Adrenal gland (tissue), 12 donors: ENCODE data around the gene UNC79. TPM values are rescaled to one million over a fixed set of nuclear protein-coding genes. Genes with fewer than 3 reads are reported as not detected.
A peak's percentile ranks its signal among the peaks of the same experiment; 100 is the strongest.

Experiments
- DNase-seq, 7 donors: peaks; one replicate each; pipeline ENCODE4 v3.0.0-alpha.2; 2019 to 2020
- H3K27ac ChIP-seq, 5 donors: fragments of 200-600 bp; sonication (generic) in 4 of 5; 1 replicate in 3 of 5; 2 replicates in 2 of 5; pipeline versions ENCODE4 v1.5.1 to v1.8.0; 2016 to 2020; ENCODE audit warnings: mild to moderate bottlenecking in 1 of 5
- H3K27me3 ChIP-seq: fragments of 200-600 bp; 2 replicates; pipeline ENCODE4 v1.8.0; 2021
- H3K36me3 ChIP-seq, 2 donors: fragments of 200-600 bp; replicated peaks in 1 of 2; 1 replicate in 1 of 2; 2 replicates in 1 of 2; pipeline versions ENCODE4 v1.5.1 to v1.8.0; 2018 to 2022
- H3K4me1 ChIP-seq, 2 donors: fragments of 200-600 bp; replicated peaks in 1 of 2; 1 replicate in 1 of 2; 2 replicates in 1 of 2; pipeline versions ENCODE4 v1.5.1 to v1.8.0; 2018 to 2021
- H3K4me3 ChIP-seq, 4 donors: fragments of 200-600 bp; sonication (generic) in 3 of 4; one replicate each; pipeline ENCODE4 v1.5.1; 2016 to 2018
- H3K9me3 ChIP-seq, 3 donors: fragments of 200-600 bp; sonication (generic) in 1 of 3; replicated peaks in 1 of 3; 1 replicate in 2 of 3; 2 replicates in 1 of 3; pipeline versions ENCODE4 v1.5.1 to v1.8.0; 2016 to 2021
- POLR2A ChIP-seq, 2 donors: fragments of 450-650 bp; IDR thresholded peaks; one replicate each; pipeline ENCODE4 v1.6.1; 2017; ENCODE audit warnings: antibody characterized with exemption in 2 of 2, mild to moderate bottlenecking in 2 of 2, moderate library complexity in 1 of 2
- WGBS, 4 donors: extraction: QIAGEN DNeasy Blood & Tissue Kit in 2 of 4; methylation state at CpG; one replicate each; pipeline versions ENCODE4 v1.1.5 to v1.1.7; 2013 to 2017; 5-methylcytosine and 5-hydroxymethylcytosine counted together
- intact Hi-C, 2 donors: fragments of 100-400 bp; cut with DNase I; formaldehyde crosslinking; loops; one replicate each; pipeline versions ENCODE4 v1.14.1 to v1.15.0; 2022 to 2023
- polyA plus RNA-seq, 3 donors: library from polyadenylated mRNA; stranded (reverse); fragments of 200-250 nt in 2 of 3; fragments of 350-450 nt in 1 of 3; fragmentation: Illumina TruSeq in 1 of 3; extraction: RNeasy Lipid Tissue Mini Kit (QIAGEN cat#74804) in 1 of 3; gene quantifications; one replicate each; pipeline ENCODE4 v1.2.3, GENCODE V29; 2013 to 2014
- total RNA-seq, 9 donors: library from RNA; depleted of rRNA in 4 of 9; stranded (reverse); fragments of >200 nt in 4 of 9; fragments of 120-200 nt in 1 of 9; fragmentation: NEBNext Ultra II Directional in 1 of 9; extraction: Animal tissue kit (Norgen Biotek cat#: 25700) in 1 of 9; gene quantifications; one replicate each; pipeline versions ENCODE4 v1.1.0 to v1.2.4, GENCODE V29; 2013 to 2023
- TF ChIP-seq, protein P1 (sequence below), 6 experiments: fragments of 450-650 bp in 4 of 6; fragments of 200-600 bp in 2 of 6; sonication (generic) in 1 of 6; IDR thresholded peaks; 1 replicate in 5 of 6; 2 replicates in 1 of 6; pipeline versions ENCODE4 v1.5.1 to v1.8.0; 2016 to 2021; ENCODE audit warnings: antibody characterized with exemption in 6 of 6, mild to moderate bottlenecking in 2 of 6, moderate library complexity in 1 of 6
- donor health status: healthy with polysubstance abuse.
- donor health status: Bipolar disorder and iron deficiency.
- donor health status: DM: yes; HTN: yes; CAD: no.
- donor health status: DM: no; HTN: no; CAD: no.
- donor health status: DM: no; HTN: no; CAD: no.
- donor health status: DM: yes; HTN: yes; CAD: no.

The UNC79 gene
- total and polyA plus RNA-seq, 12 donors, result 0.09 to 4.3 (median 1.1) TPM

DNA sequence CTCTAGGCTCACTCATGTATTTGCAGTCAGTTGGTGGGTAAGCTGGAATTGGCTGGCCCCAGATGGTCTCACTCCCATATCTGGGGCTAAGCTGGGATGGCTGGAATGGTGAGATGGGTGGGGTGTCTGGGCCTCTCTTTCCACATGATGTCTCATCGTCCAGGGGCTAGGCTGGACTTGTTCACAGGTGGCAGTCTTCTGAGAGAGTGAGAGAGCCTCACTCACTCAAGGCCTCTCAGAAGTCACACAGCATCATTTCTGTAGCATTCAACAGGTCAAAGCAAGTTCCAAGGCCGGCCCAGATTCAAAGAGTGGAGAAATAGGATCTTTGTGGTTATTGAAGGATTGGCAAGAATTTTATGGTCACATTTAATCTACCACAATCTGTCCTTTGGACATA lies 102.7 kb downstream of the UNC79 start:
- peak overlapping the region in 1 of 5 donors; percentile 20 for H3K27ac ChIP-seq
- TF ChIP-seq, protein P1, sequence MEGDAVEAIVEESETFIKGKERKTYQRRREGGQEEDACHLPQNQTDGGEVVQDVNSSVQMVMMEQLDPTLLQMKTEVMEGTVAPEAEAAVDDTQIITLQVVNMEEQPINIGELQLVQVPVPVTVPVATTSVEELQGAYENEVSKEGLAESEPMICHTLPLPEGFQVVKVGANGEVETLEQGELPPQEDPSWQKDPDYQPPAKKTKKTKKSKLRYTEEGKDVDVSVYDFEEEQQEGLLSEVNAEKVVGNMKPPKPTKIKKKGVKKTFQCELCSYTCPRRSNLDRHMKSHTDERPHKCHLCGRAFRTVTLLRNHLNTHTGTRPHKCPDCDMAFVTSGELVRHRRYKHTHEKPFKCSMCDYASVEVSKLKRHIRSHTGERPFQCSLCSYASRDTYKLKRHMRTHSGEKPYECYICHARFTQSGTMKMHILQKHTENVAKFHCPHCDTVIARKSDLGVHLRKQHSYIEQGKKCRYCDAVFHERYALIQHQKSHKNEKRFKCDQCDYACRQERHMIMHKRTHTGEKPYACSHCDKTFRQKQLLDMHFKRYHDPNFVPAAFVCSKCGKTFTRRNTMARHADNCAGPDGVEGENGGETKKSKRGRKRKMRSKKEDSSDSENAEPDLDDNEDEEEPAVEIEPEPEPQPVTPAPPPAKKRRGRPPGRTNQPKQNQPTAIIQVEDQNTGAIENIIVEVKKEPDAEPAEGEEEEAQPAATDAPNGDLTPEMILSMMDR (IDR thresholded peaks at IDR 0.05), result no peak
- TF ChIP-seq POLR2A (IDR thresholded peaks at IDR 0.05), result no peak
- DNase-seq, result no peak
- H3K4me3 ChIP-seq, result no peak overlapping the region
- H3K36me3 ChIP-seq, result no peaks in the 10 kb centered on the region
- H3K4me1 ChIP-seq, result no peaks in the 10 kb centered on the region
- no peaks in the 10 kb centered on the region for H3K9me3 ChIP-seq
- H3K27me3 ChIP-seq, result no peaks in the 10 kb centered on the region
- intact Hi-C loops, result no loop called here
- 69 to 84% (median 73%) methylated on average over 2 of the region's 2 CpGs for WGBS, 4 donors

DNA sequence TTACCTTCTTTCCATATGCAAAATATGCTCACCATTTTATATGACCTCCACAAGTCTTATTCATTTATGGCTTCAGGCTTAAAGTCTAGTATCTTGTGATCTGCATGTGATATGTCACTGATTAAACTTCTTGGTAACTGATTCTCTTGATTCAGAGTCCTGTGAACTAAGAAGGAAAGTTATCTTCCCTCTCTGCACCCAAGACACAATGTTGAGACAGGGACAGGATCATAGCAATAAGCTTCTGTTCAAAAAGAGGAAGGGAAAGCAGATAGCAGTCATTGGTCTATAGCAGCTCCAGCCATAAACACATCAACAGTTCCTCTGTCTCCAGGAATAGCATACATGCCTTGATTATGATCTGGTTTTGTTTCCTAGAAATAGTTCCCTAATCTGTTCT lies 103.1 kb downstream of the UNC79 start:
- no peaks in the 10 kb centered on the region for H3K4me1 ChIP-seq
- no peaks in the 10 kb centered on the region for H3K27me3 ChIP-seq
- H3K9me3 ChIP-seq, result no peaks in the 10 kb centered on the region
- TF ChIP-seq, protein P1 (IDR thresholded peaks at IDR 0.05), result no peak
- TF ChIP-seq POLR2A (IDR thresholded peaks at IDR 0.05), result no peak
- intact Hi-C loops, result no loop called here
- no peak overlapping the region for H3K4me3 ChIP-seq
- H3K27ac ChIP-seq, result peak overlapping the region in 1 of 5 donors; percentile 20
- no peaks in the 10 kb centered on the region for H3K36me3 ChIP-seq
- DNase-seq, result no peak

DNA sequence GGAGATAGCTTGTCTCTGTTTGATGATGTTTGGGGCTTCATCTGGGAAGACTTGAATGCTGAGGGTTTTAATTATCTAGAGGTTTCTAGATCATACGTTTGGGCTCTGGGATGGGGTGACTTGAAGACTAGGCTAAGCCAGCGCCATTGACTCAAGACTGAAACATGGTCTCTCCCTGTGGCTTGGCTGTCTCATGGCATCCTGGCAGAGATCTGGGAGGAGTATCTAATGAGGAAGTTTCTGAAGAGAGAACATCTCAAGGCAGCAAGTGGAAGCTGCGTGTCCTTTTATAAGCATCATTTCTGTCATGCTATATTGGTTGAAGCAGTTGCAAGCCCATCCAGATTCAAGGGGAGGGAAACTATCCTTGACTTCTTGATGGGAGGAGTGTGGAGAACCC lies 104.8 kb downstream of the UNC79 start:
- no peak overlapping the region for H3K27ac ChIP-seq
- no peaks in the 10 kb centered on the region for H3K9me3 ChIP-seq
- no peaks in the 10 kb centered on the region for H3K36me3 ChIP-seq
- peak in 1 of 7 donors; percentile 2 for DNase-seq
- TF ChIP-seq POLR2A (IDR thresholded peaks at IDR 0.05), result no peak
- TF ChIP-seq, protein P1 (IDR thresholded peaks at IDR 0.05), result no peak
- H3K4me1 ChIP-seq, result no peaks in the 10 kb centered on the region
- H3K27me3 ChIP-seq, result no peaks in the 10 kb centered on the region
- WGBS, 4 donors, result 68 to 84% (median 82%) methylated on average over 3 of the region's 3 CpGs
- intact Hi-C loops, result no loop called here
- no peak overlapping the region for H3K4me3 ChIP-seq

DNA sequence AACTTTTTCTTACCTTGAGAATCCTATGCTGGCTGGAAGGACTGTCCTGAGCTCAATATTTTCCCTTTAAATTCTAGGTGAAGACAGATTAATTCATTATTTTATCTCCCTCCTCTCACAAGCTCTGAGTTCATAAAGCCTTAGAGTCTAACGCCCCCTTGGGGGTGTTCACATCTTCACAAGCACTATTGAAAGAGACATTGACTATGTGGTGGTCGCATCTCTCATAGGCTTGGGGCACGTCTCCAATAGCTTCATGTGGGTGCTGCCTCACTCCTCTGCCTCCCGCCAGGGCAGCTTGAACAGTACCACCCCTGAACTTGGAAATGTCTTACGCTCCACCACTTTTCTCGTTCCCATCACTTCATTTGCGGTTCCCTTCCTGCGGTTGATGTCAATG lies 106.2 kb downstream of the UNC79 start:
- 76 to 82% (median 77%) methylated on average over 8 of the region's 8 CpGs for WGBS, 4 donors
- Histone ChIP-seq H3K36me3 (no peaks in the 10 kb centered on the region), H3K27me3 (no peaks in the 10 kb centered on the region), H3K9me3 (no peaks in the 10 kb centered on the region), H3K27ac (no peak overlapping the region), H3K4me1 (no peaks in the 10 kb centered on the region), H3K4me3 (no peak overlapping the region)
- TF ChIP-seq, protein P1 (IDR thresholded peaks at IDR 0.05), result peak in 1 of 6 experiments; percentile 11
- TF ChIP-seq POLR2A (IDR thresholded peaks at IDR 0.05), result no peak
- peak in 1 of 7 donors; percentile 5 for DNase-seq
- intact Hi-C loops, result no loop called here
